ENCODE data around the gene HGS. TPM values are rescaled to one million over a fixed set of nuclear protein-coding genes. Genes with fewer than 3 reads are reported as not detected.

The HGS gene
- total and polyA plus RNA-seq, 2 of the 4 experiments (the other 2 are of a cell fraction): 52.5 to 137 TPM

- H4K91ac ChIP-seq (ENCODE audit: insufficient read depth, low read depth, low read length): no peak overlapping the region
- H4K5ac ChIP-seq (ENCODE audit: low read depth, low read length): no peak overlapping the region
- dilution Hi-C loops (cut with HindIII; ENCODE audit: low sequenced_read_pairs, unreplicated experiment): no loop called here
- ChIA-PET CTCF (no interaction called here), POLR2A (ENCODE audit: unreplicated experiment) (no interaction called here)
- H3K18ac ChIP-seq (ENCODE audit: low read depth, low read length): no peak overlapping the region
- no peak for TF ChIP-seq MAZ (IDR thresholded peaks at IDR 0.05; ENCODE audit: borderline replicate concordance, low read depth, low read length)
- no peak for TF ChIP-seq RFX5 (IDR thresholded peaks at IDR 0.05; ENCODE audit: low read depth, low read length)
- TF ChIP-seq SMC3 (IDR thresholded peaks at IDR 0.05; ENCODE audit: low read depth, low read length): no peak
- TF ChIP-seq RCOR1 (IDR thresholded peaks at IDR 0.05; ENCODE audit: insufficient replicate concordance, low read length): no peak
- TF ChIP-seq CHD1 (IDR thresholded peaks at IDR 0.05; ENCODE audit: low read depth, low read length): no peak
- TF ChIP-seq RAD21 (IDR thresholded peaks at IDR 0.05; ENCODE audit: low read length): no peak
- TF ChIP-seq CEBPB (IDR thresholded peaks at IDR 0.05; ENCODE audit: low read depth, low read length): no peak
- no peak for TF ChIP-seq MAFK (IDR thresholded peaks at IDR 0.05; ENCODE audit: low read depth, low read length)
- no peak for TF ChIP-seq NFE2L2 (IDR thresholded peaks at IDR 0.05; ENCODE audit: low read depth, low read length)
- no peak for TF ChIP-seq POLR2A (IDR thresholded peaks at IDR 0.05; ENCODE audit: low read depth, low read length)
- no peak for TF ChIP-seq ELK1 (IDR thresholded peaks at IDR 0.05; ENCODE audit: borderline replicate concordance, low read depth, low read length)
- TF ChIP-seq, protein P1, sequence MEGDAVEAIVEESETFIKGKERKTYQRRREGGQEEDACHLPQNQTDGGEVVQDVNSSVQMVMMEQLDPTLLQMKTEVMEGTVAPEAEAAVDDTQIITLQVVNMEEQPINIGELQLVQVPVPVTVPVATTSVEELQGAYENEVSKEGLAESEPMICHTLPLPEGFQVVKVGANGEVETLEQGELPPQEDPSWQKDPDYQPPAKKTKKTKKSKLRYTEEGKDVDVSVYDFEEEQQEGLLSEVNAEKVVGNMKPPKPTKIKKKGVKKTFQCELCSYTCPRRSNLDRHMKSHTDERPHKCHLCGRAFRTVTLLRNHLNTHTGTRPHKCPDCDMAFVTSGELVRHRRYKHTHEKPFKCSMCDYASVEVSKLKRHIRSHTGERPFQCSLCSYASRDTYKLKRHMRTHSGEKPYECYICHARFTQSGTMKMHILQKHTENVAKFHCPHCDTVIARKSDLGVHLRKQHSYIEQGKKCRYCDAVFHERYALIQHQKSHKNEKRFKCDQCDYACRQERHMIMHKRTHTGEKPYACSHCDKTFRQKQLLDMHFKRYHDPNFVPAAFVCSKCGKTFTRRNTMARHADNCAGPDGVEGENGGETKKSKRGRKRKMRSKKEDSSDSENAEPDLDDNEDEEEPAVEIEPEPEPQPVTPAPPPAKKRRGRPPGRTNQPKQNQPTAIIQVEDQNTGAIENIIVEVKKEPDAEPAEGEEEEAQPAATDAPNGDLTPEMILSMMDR (conservative IDR thresholded peaks at IDR 0.05; ENCODE audit: low read depth, low read length): no peak
- TF ChIP-seq USF2 (IDR thresholded peaks at IDR 0.05; ENCODE audit: low read depth, low read length): no peak
- TF ChIP-seq BHLHE40 (IDR thresholded peaks at IDR 0.05; ENCODE audit: low read depth, low read length): no peak
- TF ChIP-seq FOS (IDR thresholded peaks at IDR 0.05; ENCODE audit: low read depth, low read length): no peak
- no peak overlapping the region for H2AK5ac ChIP-seq (ENCODE audit: low read depth, low read length)
- no peak overlapping the region for H3K27ac ChIP-seq (ENCODE audit: insufficient read depth, low read length)
- H3K4ac ChIP-seq (ENCODE audit: low read depth, low read length): no peak overlapping the region
- no peaks in the 10 kb centered on the region for H3K27me3 ChIP-seq (ENCODE audit: control insufficient read depth, insufficient read depth, low read length)
- no peak overlapping the region for H2BK120ac ChIP-seq (ENCODE audit: low read depth, low read length)
- DNase-seq (no peak), ATAC-seq (ENCODE audit: low read depth) (no peak)
- H2BK15ac ChIP-seq (ENCODE audit: low read depth, low read length): no peak overlapping the region
- no peak overlapping the region for H3K4me3 ChIP-seq (ENCODE audit: insufficient read depth, low read depth, low read length)
- no peak overlapping the region for H3K56ac ChIP-seq (ENCODE audit: extremely low read depth, insufficient read depth, low read length)
- no peaks in the 10 kb centered on the region for H3K9me3 ChIP-seq (ENCODE audit: control insufficient read depth, insufficient read depth, low read length)
- H3K9ac ChIP-seq (ENCODE audit: low read depth, low read length): no peak overlapping the region
- no peaks in the 10 kb centered on the region for H3K79me1 ChIP-seq (ENCODE audit: low read depth in 1 of 2, low read length in 2 of 2)
- no peak overlapping the region for H3K14ac ChIP-seq (replicated peaks; ENCODE audit: low read depth, low read length)
- H4K20me1 ChIP-seq (ENCODE audit: insufficient read depth, low read length): no peaks in the 10 kb centered on the region
- intact Hi-C loops (cut with micrococcal nuclease): no loop called here
- in situ Hi-C loops (cut with MboI; ENCODE audit: low sequenced_read_pairs): no loop called here
- H2AFZ ChIP-seq (replicated peaks; ENCODE audit: low read length, poor library complexity): no peak overlapping the region
- no peaks in the 10 kb centered on the region for H3K9me1 ChIP-seq (ENCODE audit: insufficient read depth, low read length)
- H3K23ac ChIP-seq (ENCODE audit: low read depth, low read length): no peak overlapping the region
- H3K36me3 ChIP-seq (ENCODE audit: control insufficient read depth, insufficient read depth, low read length): no peaks in the 10 kb centered on the region
- H2AK9ac ChIP-seq (replicated peaks; ENCODE audit: low read depth, low read length, poor library complexity): no peak overlapping the region
- no peak overlapping the region for H3K4me2 ChIP-seq (ENCODE audit: low read depth, low read length)
- no peak overlapping the region for H2BK20ac ChIP-seq (ENCODE audit: low read depth, low read length)
- no peak overlapping the region for H2BK5ac ChIP-seq (ENCODE audit: low read depth, low read length, poor library complexity, severe bottlenecking)
- no TSS peak for BruUV-seq (replicated peaks)
- peaks cover 2% of the 10 kb centered on the region; the same call in 1 of the 2 replicates for H3K4me1 ChIP-seq (ENCODE audit: control insufficient read depth, insufficient read depth, low read length)
- WGBS, 2 experiments (ENCODE audit: extremely low coverage in 2 of 2, insufficient read length in 1 of 2): 90% methylated on average over 7 of the region's 23 CpGs; no CpG with 5 or more reads in 1 of the 2 experiments
- H4K8ac ChIP-seq (ENCODE audit: low read depth in 2 of 2, low read length in 2 of 2): no peak overlapping the region
Observed at GRCh38 chr17:81727324-81728031, 43.7 kb downstream of the HGS start.
